ENCODE results near the gene MPL.

GRCh38 chr1:43307458-43308158 lies 30.0 kb upstream of the MPL start:
- TF ChIP-seq EP300 (IDR thresholded peaks at IDR 0.05) (no peak), CTCF (IDR thresholded peaks at IDR 0.05) (no peak)
